Inflammatory macrophage (primary cell): Measurements from ENCODE around the gene RXRA.
A peak's percentile ranks its signal among the peaks of the same experiment; 100 is the strongest.

Experiments used
- DNase-seq, 2 donors: peaks; one replicate each; pipeline ENCODE4 v3.0.0-alpha.2; 2020 to 2022

RXRA gene

DNA sequence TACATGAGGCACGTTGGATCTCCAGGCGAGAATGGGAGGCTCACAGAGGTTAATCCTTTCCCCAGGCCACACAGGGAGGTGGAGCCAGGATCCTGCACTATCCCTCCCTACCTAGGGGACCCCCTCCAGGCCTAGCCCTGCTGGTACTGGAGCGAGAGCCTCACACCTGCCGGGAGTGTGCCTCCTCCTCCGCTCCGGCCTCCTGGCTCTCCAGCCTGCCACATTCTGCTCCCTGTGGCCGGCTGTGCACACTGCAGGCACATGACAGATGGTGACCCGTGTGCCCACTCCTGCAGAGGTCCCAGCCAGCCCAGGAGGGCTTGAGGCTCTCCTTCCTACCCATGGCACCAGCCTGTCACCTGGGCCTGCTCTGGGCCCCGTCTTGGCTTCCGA is 93.4 kb downstream of the RXRA start:
- DNase-seq, result no peak

DNA sequence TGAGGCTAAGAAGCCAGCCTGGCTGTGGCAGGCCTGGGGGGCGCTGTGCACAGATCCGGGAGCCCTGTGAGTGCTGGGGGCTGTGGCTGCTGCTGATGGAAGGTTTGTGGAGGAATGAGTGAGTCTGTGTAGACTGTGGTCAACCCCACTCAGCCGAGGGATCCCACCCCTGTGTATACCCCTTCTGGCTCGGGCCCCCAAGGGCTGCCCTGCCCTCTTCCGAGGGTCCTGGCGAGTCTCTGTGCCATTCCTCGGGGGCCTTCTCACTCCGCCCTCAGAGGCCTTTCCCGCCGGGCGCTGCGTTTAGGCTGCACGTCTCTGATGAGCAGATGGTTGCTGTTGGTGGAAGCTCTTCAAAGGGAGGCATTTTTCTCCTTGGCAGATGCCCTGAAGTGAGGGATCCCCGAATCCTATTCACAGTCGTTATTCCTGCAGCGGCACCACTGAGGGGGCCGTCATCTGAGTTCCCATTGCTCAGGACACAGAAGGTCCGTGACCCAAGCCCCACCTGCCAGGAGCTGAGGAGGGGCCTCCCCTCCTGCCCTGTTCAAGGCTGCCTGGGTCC is 94.1 kb downstream of the RXRA start:
- DNase-seq, result no peak

DNA sequence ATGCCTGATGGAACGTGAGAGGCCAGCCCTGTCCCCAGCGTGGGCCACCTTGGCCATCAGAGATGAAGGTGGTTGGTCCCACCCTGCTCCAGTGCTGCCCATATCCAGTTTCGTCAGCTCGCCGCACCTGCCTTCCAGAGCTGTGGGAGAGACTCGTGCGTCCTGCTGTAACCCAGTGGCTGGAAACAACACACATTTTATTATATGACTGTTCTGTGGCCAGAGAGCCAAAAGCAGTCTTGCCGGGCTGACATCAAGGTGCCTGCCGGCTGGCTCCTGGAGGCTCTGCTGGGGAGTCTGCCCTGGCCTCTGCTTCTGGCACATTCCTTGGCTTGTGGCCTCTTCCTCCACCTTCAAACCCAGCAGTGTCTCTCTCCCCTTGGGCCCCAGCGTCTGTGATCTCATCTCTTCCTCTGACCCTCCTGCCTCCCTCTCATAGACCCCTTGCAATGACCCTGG is 94.7 kb downstream of the RXRA start:
- no peak for DNase-seq

DNA sequence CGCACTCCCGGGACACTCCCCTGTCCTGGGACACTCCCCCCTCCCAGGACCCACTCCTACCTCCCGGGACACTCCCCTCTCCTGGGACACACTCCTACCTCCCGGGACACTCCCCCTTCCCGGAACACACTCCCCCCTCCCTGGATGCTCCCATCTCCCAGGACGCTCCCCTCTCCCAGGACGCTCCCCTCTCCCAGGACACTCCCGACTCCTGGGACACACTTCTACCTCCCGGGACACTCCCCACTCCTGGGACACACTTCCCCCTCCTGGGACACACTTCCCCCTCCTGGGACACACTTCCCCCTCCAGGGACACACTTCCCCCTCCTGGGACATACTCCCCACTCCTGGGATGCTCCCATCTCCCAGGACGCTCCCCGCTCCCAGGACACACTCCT is 95.6 kb downstream of the RXRA start:
- no peak for DNase-seq

DNA sequence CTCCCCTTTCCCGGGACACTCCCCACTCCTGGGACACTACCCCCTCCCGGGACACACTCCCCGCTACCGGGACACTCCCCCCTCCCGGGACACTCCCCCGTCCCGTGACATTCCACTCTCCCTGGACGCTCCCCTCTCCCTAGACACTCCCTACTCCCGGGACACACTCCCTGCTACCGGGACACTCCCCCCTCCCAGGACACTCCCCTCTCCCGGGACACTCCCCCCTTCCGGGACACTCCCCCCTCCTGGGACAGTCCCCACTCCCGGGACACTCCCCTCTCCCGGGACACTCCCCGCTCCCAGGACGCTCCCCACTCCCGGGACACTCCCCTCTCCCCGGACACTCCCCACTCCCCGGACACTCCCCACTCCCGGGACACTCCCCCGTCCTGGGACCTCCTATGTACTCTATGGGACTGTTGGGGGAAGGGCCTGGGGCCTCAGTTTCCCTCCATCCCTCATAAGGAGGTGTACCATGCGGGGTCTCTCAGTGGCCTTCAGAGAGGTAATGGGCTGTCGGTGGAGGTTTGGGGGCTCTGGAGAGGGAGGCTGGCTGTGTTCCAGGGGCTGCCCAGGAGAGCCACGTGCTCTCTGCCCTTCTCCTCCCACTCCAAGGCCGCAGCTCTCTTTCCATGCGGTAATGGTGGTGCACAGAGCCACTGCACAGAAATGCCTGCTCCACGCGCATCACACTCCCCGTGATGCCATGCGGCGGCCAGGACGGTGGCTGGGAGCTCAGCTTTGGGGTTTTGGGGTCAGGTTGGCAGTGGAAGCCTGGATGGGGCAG is 96.2 kb downstream of the RXRA start:
- DNase-seq, result no peak

DNA sequence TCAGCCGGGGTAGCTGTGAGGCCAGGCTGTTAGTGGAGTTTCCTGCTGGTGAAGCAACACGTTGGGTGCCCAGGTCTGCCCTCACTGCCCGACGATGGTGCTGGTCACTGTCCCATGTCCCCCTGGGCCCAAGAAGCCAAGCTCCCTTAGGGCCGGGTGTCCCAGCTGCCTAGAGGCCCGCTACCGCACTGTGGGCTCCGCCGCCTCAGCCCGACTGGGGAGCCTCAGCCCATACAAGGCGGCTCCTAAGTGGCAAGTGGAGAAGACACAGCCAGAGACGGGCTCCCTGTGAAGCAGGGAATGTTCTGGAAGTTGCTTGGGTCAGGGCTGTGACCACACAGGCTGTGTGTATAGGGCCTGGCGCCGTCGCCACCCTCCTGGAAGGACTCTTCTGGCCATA is 96.9 kb downstream of the RXRA start:
- no peak for DNase-seq

DNA sequence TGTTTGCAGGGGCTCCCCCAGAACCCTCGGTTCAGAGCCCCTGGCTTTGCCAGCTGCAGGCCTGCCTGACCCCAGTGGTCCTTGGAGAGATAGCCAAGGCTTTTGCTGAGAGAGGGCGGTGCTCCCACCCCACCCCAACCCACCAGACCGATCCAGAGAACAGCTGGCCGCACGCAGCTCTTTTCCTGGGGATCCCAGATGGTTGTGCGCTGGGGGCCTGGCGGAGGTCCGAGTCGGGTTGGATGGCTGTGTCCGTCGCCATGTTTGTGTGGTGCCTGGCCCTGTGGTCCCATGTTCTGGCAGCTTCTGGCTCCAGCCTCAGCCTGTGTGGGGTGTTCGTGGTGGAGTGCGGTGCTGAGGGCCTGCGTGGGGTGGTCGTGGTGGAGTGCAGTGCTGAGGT is 97.5 kb downstream of the RXRA start:
- DNase-seq, result no peak

DNA sequence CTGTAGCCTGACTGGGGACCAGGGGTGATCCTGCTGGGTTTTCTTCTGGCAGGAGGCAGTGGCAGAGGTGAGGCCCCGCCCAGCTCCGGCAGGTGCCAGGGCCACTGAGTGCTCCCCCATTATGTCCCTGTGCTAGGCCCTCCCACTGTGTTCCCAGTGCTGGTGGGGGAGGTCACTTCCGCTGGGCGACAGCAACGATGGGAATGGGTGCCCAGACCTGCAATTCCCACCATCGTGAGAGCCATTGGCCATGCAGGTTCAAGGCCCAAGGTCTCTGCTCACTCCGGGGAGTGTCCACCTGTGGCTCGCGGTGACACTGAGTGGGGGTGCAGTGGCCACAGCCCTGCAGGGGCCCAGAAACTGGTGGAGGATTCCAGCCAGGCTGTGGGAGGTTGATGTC is 98.6 kb downstream of the RXRA start:
- DNase-seq, result no peak

DNA sequence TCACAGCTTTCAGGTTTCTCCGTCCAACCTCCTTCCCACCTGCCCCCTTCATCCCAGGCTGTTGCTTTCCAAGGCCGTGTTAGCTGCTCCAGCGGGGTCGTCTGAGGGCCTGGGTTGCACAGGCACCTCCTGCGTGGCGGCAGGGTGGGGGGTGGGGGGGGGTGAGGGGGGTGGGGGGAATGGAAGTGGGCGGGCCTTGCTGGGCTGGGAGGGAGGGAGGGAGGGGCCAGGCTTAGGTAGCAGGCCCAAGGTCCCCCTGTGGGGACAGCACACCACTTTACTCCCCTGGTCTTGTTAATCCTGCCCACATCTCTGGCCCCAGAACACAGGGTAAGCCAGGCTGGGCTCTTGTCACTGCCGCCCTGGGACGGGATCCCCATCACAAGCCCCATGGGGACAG is 99.1 kb downstream of the RXRA start:
- no peak for DNase-seq

DNA sequence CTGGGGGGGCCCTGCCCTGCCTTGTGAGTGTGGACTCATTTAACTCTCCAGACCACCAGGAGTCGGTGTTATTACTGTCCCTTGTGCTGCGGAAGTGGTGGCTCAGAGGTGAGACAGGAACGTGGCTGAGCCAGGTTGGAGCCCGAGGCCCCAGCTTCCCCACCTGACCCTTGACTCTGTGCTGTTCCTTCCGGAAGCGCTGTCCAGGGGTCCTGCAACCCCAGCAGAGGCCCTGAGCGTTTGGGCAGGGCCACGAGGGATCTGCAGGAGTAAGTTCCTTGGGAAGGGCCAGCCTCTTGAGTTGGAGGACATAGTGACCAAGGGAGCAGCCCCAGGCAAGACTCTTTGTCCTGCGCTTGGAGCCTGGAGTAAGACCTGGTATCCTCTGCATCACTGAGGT is 99.6 kb downstream of the RXRA start:
- no peak for DNase-seq

DNA sequence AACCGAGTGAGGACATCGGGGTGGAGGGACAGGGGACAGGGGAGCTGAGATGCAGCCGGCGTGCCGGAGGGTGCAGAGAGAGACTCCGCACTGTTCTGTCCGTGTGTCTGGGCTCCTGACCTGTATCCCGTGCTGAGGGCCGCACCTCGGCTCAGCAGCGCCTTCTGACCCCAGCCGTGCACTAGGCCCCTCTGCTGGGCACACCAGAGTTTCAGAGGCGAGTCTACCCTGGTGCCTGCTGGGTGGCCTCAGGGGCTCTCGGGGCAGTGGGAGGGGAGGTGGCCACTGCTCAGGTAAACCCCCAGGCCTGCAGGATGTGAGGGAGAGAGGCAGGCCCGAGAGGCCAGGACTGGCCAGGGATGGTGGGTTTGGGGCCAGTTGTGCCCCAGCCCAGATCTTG is 100.2 kb downstream of the RXRA start:
- DNase-seq, result no peak

DNA sequence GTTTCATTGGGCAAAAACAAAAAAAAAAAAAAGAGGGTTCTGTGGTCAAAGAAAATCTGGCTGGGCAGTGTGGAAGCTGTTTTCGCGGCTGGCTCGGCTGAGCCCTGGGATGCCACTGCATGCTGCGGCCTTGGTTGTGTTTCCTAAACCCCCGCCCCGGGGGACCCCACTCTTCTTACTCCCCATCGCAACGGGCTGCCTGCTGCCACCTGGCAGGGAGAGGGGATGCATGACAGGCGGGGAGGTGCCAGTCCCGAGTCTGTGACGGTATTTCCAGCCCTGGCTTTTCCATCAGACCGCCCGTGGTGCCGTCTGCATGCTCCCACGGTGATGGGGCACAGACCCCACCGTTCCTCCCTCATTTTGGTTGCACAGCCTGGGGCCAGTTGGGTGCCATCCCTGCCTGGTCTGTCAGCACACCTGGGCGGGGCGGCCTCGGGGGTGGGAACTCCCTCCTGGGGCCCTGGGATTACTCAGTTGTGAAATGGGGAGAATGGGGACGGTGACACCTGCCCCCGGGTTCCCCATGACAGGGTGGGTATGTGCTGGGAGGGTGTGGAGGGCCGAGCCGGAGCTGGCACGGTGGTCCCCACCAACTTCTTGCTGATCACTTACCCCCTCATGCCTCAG is 101.0 kb downstream of the RXRA start:
- DNase-seq, result no peak

DNA sequence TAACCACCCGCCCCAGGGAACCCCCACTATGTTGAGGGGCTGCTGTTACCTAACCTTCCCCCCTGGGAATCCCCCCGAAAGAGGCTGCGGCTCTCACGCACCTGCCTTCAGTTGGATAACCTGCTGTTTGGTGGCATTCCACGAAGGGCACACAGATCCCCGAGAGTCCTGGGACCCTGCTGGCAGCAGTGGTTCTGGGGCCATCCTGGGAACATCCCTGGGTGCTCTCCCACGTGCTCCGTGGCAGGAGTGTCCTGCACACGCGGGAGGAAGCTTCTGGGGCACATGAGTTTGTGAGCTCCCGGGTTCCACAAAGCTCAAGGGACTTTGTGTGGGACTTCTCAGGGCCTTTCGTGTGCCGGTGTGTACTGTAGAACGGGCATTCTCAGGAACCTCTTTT is 102.3 kb downstream of the RXRA start:
- no peak for DNase-seq

DNA sequence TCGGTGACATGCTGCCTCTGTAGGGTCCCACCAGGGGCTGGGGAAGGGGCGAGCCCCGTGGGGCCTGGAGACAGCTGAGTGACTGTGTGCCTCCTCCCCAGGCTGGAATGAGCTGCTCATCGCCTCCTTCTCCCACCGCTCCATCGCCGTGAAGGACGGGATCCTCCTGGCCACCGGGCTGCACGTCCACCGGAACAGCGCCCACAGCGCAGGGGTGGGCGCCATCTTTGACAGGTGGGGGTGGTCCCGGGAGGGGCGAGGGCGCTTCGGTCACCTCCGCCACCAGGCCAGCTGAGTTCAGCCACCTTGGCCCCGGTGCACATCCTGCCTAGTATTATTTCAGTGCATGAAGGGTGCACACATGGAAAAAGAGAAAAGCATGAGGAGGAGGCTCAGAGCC is 102.8 kb downstream of the RXRA start:
- DNase-seq, result no peak

DNA sequence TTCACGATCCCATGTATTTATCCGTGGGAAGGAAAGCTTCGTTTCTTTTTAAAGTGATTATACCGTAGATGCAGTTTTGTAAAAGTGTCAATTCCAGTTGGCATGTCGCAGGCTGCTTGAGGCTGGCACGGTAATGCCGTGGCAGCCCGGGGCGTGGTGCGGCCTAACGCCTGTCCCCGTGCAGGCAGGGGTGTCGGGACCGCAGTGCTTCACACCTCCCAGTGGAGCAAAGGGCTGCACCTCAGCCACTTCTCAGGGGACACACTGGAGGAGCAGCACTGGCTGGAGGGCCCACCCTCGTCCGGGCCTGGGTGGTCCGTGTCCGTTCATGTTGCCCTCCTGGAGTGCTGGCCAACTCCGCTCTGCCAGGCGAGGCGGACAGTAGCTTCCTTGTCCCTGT is 103.2 kb downstream of the RXRA start:
- no peak for DNase-seq

DNA sequence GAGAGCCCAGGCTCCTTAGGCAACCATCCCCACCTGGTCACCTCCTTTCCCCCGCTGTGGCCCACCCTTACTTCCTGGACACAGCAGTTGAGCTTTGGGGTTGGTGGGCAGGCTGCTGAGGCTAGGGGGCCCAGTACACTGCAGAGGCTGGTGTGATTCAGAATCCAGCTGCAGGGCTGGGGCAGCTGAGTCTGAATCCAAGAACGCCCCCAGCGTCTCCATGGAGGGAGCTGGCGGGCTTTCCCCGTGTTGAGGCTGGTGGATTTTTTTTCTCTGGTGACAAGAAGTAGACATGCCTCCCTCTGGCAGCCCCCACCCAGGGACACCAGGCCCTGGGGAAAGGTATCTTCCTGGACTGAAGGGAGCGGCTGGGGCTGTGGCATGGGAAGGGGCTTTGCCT is 104.8 kb downstream of the RXRA start:
- no peak for DNase-seq

DNA sequence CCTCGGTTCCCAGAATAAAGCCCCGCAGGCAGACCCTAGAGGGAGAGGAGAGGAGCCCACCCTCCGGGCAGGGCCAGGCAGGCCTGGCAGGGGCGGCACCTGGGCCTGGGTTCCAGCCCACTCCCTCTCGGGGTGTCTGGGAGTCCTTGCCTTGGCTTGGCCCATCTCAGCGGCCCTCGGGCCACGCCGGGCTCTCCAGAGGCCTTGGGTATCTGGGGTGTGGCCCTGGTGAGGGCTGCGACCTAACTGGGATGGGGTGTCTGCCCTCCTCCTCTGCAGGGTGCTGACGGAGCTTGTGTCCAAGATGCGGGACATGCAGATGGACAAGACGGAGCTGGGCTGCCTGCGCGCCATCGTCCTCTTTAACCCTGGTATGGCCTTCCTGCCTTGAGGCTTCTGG is 105.4 kb downstream of the RXRA start:
- no peak for DNase-seq

DNA sequence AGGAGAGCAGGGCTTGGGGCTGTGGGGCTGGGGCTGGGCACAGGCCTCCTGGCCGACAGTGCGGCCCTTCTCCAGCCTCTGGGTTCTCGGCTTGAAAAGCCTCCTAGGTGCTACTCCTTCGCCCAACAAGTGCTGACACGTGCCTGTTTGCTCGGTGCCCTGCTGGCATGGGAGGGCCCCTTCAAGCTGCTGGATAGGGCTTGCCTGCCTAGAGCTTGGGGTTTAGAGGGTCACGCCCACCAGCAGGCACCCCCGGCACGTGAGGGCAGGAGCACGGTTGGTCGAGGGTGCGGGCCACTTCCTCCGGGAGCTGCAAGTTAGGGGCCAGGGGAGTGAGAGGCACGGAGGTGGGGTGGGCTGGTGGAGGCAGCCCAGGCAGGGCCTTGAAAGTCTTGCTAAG is 106.2 kb downstream of the RXRA start:
- no peak for DNase-seq

DNA sequence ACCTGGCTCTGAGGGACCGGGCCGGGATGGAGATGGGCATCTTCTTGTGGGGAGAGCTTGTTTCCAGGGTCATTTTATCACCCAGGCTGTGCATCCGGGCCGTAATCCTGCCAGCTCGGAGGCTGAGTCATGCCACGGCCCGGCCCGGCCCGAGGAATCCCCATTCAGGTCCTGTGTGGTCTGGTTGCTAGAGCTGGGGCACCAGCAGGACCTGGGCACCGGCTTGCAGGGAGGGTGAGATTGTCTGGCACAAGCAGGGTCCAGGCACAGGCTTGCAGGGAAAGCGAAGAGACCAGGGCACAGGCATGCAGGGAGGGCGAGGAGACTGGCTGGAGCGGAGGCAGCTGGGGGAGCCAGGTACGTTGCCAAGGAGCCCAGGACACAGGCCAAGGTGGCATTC is 106.8 kb downstream of the RXRA start:
- no peak for DNase-seq

DNA sequence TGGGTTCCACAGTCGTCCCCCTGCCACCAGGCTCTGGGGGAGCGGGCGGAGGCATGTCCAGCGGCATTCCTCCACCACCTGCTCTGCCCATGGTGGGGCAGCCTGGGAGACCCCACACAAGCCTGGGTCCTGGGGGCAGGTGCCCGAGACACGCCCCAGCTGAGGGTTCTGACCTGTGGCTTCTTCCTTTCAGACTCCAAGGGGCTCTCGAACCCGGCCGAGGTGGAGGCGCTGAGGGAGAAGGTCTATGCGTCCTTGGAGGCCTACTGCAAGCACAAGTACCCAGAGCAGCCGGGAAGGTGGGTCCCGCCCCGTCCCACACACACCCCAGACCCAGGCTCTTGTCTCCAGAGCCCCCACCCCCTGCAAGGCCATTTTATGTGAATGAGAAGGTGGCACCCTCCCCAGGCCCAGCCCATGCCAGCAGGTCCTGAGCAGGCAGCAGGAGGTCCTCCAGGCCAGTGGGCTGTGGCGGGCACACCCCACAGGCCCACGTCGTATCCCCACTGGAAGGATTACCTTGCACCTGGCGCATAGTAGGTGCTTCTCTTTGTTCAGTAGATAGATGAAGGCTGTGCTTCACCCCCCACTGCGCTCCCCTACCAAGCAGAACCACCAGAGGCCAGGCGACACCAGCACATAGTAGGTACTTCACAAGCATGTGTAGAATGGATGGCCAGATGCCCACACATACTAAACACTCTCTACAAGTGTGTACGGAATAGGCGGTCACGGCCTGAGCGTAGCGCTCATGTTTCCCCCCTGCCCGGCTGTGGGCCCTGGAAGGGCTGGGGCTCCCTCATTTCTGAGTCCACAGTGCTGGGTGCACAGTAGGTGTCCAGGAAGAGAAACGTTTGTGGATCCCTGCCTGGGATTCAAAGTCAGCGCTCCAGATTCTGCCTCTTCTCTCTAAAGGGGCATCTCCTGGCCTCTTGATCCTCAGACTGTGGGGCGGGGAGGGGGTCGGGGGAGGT is 107.9 kb downstream of the RXRA start:
- DNase-seq, result no peak

DNA sequence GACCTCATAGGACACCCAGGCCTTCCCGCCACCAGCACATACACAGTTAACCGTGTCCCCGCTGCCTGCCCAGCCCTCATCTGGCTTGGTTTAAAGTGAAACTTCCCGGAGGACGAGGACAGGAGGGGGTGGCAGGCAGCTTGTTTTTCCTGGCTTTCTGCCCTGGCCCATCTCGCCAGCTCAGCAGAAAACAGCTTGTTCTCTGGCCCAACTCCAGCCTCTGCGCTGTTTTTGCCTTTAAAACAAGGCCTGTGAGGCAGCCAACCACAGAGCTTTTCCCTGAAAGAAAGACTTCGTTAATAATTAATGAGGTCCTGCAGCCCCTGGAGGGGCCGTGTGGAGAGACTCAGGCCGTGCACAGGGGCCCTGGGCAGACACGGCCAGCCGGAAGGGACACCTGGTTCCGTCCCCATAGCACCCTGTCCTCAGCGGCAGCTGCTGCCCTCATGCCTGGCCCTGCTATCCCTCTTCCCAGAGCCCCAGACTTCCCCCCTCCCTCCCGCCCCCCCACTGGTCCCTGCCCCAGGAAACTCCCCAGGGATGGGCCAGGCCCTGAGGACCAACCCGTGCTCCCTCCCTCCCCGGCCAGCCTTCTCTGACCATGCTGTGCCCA is 108.7 kb downstream of the RXRA start:
- peak in 1 of 2 donors; percentile 13 for DNase-seq

DNA sequence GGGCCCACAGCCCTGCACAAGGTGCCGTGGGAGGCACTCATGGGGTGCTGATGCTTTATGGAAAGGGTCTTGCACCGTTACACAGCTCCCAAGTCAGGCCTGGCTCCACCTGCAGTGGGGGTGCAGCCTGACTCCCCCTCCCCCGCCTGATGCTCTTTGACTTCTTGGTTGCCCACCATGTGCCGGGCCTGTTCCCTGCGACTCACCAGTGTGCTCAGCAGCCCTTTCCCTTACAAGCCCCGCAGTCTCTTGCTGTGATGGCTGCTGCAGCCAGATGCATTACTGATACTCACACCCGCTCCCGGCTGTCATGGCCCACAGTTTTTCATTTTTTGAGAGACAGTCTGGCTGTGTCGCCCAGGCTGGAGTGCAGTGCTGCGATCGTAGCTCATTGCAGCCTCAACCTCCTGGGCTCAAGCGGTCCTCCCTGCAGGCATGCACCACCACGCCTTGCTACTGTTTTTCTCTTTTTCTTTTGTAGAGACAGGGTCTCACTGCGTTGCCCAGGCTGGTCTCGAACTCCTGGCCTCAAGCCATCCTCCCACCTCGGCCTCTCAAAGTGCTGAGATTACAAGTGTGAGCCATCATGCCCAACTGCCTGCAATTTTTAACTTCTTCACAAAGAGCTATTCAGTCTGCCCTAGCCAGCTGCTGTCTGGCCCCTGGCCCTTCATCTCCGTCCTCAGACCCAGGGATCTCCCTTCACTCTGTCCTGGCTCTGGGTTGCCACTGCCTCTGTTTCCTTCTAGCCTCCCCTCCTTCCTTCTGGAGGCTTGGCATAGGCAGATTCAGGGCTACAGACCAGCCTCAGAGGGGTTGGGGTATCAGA is 109.5 kb downstream of the RXRA start:
- DNase-seq, result no peak
